CD4-positive, alpha-beta T cell treated with Interleukin-10 for 1 hour (primary cell): Measurements from ENCODE around the gene TMCC3.
A peak's percentile ranks its signal among the peaks of the same experiment; 100 is the strongest.
"Not testable (repeated sequence)": the region's sequence is repeated elsewhere in the genome, so short reads cannot be mapped to it uniquely, and the experiment has no call there.

ENCODE experiments used
- DNase-seq: peaks from one replicate; pipeline ENCODE4 v3.0.0-alpha.2; 2020

TMCC3 gene, protein sequence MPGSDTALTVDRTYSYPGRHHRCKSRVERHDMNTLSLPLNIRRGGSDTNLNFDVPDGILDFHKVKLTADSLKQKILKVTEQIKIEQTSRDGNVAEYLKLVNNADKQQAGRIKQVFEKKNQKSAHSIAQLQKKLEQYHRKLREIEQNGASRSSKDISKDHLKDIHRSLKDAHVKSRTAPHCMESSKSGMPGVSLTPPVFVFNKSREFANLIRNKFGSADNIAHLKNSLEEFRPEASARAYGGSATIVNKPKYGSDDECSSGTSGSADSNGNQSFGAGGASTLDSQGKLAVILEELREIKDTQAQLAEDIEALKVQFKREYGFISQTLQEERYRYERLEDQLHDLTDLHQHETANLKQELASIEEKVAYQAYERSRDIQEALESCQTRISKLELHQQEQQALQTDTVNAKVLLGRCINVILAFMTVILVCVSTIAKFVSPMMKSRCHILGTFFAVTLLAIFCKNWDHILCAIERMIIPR

GRCh38 chr12:94650143-94651056, at the start of gene TMCC3:
Gene TMCC3, minus strand, starts transcription at chr12:94650557. Its CDS starts 127 bp downstream, at chr12:94650430.
- peak; percentile 25 for DNase-seq

GRCh38 chr12:94699801-94700200, 49.4 kb upstream of the TMCC3 start:
- no peak for DNase-seq

DNA sequence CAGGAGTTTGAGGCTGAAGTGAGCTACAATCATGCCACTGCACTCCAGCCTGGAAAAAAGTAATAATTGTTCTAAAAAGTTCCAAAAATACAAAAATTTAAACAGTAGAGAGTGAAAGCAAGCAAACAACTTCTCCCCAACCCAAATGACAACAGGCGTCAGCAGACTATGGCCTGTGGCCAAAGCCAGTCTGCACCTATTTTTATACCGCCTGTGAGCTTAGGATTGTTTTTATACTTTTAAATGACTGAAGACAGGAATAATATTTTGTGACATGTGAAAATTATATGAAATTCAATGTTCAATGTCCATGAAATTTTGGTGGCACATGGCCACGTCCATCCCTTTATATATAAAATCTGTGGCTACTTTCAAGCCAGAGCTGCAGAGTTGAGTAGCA, 48.2 kb upstream of the TMCC3 start:
- DNase-seq = no peak

- no peak for DNase-seq
These were observed 47.3 kb upstream of the TMCC3 start for GRCh38 chr12:94697631-94698030.

- DNase-seq = no peak
These were observed 44.4 kb upstream of the TMCC3 start for GRCh38 chr12:94694732-94695131.

- not testable (repeated sequence) for DNase-seq
These were observed 42.5 kb upstream of the TMCC3 start for GRCh38 chr12:94692826-94693225.

DNA sequence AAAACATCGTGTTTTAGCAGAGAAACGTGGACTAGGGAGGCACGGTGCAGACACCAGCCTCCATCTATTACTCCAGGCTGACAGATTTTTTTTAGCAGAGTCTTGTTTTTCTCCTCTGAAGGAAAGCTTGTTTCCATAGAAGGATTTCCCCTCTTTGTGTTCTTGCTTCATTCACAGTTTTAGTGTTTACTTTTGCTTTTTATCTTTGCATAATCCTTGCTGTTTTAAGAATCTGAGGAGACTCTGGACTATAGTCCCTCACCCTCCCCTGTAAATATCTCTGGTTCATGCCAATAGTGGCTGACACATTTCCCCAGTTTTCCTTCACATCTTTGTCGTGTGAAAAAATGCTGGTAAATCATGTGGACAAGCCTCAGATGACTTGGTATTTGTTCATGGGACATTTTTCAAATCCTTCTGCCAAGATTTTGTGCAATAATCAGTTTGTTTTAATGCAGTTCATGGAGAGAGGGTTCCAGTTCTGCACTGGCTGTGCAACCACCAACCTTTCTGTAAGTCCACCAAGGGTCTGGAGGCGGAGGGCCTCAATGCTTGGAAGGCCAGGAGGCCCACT, 39.9 kb upstream of the TMCC3 start:
- no peak for DNase-seq

DNA sequence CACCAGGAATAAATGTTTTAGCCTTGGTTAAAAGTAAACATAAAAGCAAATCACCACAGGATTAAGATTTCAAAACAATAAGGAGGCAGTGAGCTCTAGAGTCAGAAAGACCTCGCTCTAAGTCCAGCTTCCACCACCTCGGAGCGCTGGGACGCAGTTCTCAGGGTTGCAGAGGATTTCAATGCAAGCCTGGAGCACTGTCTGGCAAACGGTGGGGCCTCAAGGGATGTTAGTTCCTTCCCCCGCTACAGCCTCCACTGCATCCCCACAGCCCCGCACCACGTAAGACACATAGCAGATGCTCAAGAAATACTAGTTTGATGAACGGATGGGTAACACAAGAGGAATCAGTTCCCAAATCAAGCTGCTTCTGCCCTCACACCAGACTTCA, 39.3 kb upstream of the TMCC3 start:
- no peak for DNase-seq

DNA sequence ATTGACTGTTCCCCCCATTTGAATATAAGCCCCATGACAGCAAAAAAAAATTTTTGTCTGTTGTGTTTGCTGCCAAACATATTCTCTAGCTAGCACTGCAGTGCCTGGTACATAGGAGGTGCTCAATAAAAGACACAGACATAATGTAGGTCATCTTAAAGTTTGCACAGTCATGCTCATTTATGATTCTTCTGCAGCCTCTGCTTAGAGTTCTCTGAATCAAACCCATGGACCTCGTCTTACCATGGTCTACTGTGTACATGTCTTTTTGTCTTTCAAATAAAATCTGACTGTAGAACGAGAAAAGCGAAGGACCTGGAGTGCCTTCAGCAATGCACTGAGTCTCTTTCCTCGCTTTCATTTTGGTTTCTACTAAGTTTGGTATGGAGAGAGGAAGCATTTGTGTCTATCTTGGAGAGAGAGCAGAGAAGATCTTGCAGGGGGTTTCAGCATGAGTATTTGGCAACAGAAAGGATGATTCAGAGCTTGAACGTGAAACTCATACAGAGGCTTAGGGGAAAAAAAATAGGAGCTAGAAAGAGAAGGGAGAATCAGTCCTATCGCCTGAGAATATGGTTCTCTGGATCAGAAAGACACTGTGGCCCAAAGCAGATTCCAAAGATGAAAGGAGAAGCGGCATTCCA, 38.8 kb upstream of the TMCC3 start:
- no peak for DNase-seq

- no peak for DNase-seq
These were observed 37.5 kb upstream of the TMCC3 start for GRCh38 chr12:94687891-94688290.

DNA sequence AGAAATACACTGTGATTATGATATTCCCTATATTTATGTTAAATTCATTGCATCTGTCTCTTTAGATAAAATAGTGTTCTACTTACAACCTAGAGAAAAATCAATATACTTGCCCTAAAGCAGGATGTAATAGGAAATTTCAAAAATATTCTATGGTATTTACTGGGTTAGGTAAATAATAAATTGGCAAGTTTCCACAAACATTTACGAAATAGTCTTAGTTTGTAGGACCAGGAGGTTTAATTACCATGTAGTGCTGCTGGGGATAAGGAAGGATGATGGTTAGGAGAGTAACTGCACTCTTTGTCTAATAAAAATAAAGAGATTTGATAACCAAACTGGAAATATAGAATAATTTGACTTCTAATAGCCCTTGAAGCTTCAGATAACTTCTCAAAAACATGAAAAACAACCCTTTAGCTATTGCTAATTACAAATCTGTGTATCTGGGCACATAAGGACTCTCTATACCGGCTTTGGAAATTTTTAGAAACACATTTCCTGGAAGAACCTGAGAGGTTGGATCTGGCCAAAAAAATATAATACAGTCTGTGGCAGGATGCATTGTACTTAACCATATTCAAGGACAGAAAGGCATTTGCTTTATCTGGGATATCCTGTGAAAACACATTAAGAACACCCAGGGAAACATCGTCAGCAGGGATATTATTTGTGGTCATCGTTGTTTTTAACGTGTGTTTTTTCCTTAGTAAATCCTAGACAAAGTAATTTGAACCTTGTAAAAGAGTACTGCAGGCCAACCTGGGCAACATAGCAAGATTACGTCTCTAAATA, 36.7 kb upstream of the TMCC3 start:
- no peak for DNase-seq

GRCh38 chr12:94684416-94685142, 34.2 kb upstream of the TMCC3 start:
- no peak for DNase-seq

- DNase-seq = no peak
These were observed 29.3 kb upstream of the TMCC3 start for GRCh38 chr12:94679554-94680195.

- DNase-seq = no peak
These were observed 28.5 kb upstream of the TMCC3 start for GRCh38 chr12:94678849-94679248.

- DNase-seq = no peak
These were observed 28.0 kb upstream of the TMCC3 start for GRCh38 chr12:94678379-94678778.

GRCh38 chr12:94677778-94678177, 27.4 kb upstream of the TMCC3 start:
- DNase-seq = peak; percentile 14

- no peak for DNase-seq
These were observed 26.6 kb upstream of the TMCC3 start for GRCh38 chr12:94676922-94677321.

DNA sequence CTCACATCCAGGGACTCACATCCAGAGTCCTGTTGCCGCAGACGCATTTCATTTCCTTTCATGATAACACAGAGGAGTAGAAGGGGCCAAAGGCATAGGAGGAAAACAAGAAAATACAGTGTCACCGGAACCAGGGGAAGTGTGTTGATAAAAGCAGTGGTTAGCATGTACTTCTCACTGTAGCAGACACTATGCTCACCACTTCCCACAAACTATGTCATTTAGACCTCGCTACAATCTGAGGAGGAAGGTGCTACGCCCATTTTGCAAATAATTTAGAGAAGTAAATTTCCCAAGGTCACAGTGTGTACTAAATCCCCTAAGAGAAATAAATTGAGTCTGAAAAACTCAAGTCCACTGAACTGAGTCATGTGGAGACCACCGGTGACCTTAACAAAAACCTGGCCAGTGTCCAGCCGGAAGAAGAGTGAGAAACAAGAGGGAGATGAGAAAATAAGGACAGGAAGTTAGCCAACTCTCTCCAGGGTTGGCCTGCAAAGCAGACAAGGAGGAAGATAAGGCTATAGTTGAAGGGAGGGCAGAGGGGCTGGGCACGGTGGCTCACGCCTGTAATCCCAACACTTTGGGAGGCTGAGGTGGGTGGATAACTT, 25.8 kb upstream of the TMCC3 start:
- DNase-seq = peak; percentile 57

GRCh38 chr12:94674835-94675234, 24.5 kb upstream of the TMCC3 start:
- DNase-seq = no peak

- DNase-seq = no peak
These were observed 23.7 kb upstream of the TMCC3 start for GRCh38 chr12:94674051-94674451.
